Epithelial cell of proximal tubule (primary cell): ENCODE data around the gene MICU1. TPM values are rescaled to one million over a fixed set of nuclear protein-coding genes. Genes with fewer than 3 reads are reported as not detected.

ENCODE experiments used
- DNase-seq: peaks from one replicate; pipeline ENCODE4 v3.0.0-alpha.2; 2011; ENCODE audit warnings: low read depth
- H3K4me3 ChIP-seq: 2 replicates; pipeline ENCODE4 v1.5.1; 2011; ENCODE audit warnings: low read depth, mild to moderate bottlenecking, low read length
- CTCF ChIP-seq: conservative IDR thresholded peaks from 2 replicates; pipeline ENCODE4 v1.5.1; 2012; ENCODE audit warnings: low read depth, mild to moderate bottlenecking, low read length
- total RNA-seq: library from RNA; depleted of rRNA; stranded (reverse); fragments of >200 nt; gene quantifications from 2 replicates; pipeline ENCODE4 v1.2.3, GENCODE V29; 2015

The MICU1 gene
- total RNA-seq, 1 donor from 2014 or later = 31.3 TPM

GRCh38 chr10:72499701-72500100, 126.2 kb downstream of the MICU1 start:
- TF ChIP-seq CTCF = no peak
- H3K4me3 ChIP-seq = no peak overlapping the region
- no peak for DNase-seq

DNA sequence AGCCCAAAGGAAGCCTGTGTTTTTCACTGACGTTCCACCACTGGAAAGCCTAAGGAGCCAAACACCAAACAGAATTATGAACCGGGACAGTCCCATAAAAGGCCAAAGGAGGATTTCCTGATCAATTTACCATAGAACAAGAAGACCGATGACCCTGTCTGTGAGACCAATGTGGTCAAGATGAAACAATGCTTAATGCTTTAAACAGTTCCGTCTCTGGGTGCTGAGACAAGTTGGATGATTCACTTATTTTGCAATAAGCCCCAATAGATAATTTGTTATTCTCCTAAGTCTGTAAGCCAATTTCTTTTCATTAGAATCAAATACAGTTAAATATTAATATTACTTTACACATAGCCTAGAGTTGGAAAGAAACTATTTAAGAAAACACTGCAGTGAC, 134.9 kb downstream of the MICU1 start:
- no peak for TF ChIP-seq CTCF
- H3K4me3 ChIP-seq = no peak overlapping the region
- DNase-seq = no peak

GRCh38 chr10:72487521-72487920, 138.4 kb downstream of the MICU1 start:
- no peak overlapping the region for H3K4me3 ChIP-seq
- TF ChIP-seq CTCF = no peak
- DNase-seq = no peak

DNA sequence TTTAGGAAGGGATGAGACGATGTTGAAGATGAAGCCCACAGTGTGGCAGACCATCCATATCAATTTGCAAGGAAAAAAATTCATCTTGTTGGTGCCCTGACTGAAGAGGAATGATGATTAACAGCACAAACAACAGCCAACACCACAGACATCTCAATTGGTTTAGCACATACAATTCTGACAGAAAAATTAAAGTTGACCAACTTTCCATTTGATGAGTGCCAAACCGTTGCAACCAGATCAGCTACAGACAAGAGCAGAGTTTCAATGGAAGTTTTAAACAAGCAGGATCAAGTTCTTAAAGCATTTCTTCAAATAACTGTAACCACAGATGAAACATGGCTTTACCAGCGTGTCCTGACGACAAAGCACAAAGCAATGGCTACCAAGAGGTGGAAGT, 138.8 kb downstream of the MICU1 start:
- TF ChIP-seq CTCF = no peak
- no peak overlapping the region for H3K4me3 ChIP-seq
- no peak for DNase-seq

DNA sequence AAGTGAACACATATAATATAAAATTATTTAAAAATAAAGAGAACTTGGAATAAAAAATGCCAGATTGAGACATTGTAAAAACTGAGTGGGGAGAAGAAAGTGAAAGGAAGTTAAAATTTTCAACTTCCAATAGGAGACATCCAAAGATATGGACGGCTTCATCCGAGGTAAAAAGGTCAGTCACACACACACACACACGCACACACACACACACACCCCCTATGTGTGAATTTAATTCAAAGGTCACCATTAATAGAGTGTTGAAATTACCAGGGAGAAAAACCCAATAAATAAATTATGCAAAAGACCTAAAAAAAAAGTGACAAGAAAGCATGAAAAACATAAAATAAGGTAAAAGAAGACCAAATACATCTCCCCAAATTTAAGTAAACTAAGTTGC, 140.2 kb downstream of the MICU1 start:
- DNase-seq = no peak
- no peak for TF ChIP-seq CTCF
- no peak overlapping the region for H3K4me3 ChIP-seq

GRCh38 chr10:72484521-72484920, 141.4 kb downstream of the MICU1 start:
- no peak overlapping the region for H3K4me3 ChIP-seq
- no peak for DNase-seq
- no peak for TF ChIP-seq CTCF

- no peak for DNase-seq
- no peak for TF ChIP-seq CTCF
- H3K4me3 ChIP-seq = no peak overlapping the region
These were observed 142.4 kb downstream of the MICU1 start for GRCh38 chr10:72483471-72483870.
